Measurements from ENCODE around the gene MCOLN1. TPM values are rescaled to one million over a fixed set of nuclear protein-coding genes. Genes with fewer than 3 reads are reported as not detected.

The MCOLN1 gene
- total and polyA plus RNA-seq, 2 experiments from 2014 or later: 7.2 to 16.1 TPM

DNA sequence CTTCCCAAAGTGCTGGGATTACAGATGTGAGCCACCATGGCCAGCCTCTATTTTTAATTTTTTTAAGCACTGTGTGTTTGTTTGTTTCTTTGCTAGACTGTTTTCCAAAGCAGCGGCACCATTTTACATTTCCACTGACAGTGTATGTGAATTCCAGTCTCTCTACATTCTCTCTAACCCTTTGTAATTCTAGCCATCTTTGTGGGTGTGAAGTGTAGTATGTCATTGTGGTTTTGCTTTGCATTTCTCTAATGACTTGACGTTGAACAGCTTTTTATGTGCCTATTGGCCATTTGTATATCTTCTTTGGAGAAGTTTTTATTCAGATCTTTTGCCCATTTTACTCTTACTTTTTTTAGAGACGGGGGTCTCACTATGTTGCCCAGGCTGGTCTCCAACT lies 24.7 kb downstream of the MCOLN1 start:
- TF ChIP-seq JUNB (IDR thresholded peaks at IDR 0.05; ENCODE audit: unreplicated experiment): no peak
- TF ChIP-seq, protein P1, sequence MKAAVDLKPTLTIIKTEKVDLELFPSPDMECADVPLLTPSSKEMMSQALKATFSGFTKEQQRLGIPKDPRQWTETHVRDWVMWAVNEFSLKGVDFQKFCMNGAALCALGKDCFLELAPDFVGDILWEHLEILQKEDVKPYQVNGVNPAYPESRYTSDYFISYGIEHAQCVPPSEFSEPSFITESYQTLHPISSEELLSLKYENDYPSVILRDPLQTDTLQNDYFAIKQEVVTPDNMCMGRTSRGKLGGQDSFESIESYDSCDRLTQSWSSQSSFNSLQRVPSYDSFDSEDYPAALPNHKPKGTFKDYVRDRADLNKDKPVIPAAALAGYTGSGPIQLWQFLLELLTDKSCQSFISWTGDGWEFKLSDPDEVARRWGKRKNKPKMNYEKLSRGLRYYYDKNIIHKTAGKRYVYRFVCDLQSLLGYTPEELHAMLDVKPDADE (IDR thresholded peaks at IDR 0.05): no peak
- TF ChIP-seq EZH2phosphoT487 (IDR thresholded peaks at IDR 0.05; ENCODE audit: unreplicated experiment): no peak
- no peak for TF ChIP-seq ZNF331 (CRISPR knock-in tag; IDR thresholded peaks at IDR 0.05; ENCODE audit: low read depth)
- TF ChIP-seq STAT1 (IDR thresholded peaks at IDR 0.05; ENCODE audit: unreplicated experiment): no peak
- TF ChIP-seq, protein P2, sequence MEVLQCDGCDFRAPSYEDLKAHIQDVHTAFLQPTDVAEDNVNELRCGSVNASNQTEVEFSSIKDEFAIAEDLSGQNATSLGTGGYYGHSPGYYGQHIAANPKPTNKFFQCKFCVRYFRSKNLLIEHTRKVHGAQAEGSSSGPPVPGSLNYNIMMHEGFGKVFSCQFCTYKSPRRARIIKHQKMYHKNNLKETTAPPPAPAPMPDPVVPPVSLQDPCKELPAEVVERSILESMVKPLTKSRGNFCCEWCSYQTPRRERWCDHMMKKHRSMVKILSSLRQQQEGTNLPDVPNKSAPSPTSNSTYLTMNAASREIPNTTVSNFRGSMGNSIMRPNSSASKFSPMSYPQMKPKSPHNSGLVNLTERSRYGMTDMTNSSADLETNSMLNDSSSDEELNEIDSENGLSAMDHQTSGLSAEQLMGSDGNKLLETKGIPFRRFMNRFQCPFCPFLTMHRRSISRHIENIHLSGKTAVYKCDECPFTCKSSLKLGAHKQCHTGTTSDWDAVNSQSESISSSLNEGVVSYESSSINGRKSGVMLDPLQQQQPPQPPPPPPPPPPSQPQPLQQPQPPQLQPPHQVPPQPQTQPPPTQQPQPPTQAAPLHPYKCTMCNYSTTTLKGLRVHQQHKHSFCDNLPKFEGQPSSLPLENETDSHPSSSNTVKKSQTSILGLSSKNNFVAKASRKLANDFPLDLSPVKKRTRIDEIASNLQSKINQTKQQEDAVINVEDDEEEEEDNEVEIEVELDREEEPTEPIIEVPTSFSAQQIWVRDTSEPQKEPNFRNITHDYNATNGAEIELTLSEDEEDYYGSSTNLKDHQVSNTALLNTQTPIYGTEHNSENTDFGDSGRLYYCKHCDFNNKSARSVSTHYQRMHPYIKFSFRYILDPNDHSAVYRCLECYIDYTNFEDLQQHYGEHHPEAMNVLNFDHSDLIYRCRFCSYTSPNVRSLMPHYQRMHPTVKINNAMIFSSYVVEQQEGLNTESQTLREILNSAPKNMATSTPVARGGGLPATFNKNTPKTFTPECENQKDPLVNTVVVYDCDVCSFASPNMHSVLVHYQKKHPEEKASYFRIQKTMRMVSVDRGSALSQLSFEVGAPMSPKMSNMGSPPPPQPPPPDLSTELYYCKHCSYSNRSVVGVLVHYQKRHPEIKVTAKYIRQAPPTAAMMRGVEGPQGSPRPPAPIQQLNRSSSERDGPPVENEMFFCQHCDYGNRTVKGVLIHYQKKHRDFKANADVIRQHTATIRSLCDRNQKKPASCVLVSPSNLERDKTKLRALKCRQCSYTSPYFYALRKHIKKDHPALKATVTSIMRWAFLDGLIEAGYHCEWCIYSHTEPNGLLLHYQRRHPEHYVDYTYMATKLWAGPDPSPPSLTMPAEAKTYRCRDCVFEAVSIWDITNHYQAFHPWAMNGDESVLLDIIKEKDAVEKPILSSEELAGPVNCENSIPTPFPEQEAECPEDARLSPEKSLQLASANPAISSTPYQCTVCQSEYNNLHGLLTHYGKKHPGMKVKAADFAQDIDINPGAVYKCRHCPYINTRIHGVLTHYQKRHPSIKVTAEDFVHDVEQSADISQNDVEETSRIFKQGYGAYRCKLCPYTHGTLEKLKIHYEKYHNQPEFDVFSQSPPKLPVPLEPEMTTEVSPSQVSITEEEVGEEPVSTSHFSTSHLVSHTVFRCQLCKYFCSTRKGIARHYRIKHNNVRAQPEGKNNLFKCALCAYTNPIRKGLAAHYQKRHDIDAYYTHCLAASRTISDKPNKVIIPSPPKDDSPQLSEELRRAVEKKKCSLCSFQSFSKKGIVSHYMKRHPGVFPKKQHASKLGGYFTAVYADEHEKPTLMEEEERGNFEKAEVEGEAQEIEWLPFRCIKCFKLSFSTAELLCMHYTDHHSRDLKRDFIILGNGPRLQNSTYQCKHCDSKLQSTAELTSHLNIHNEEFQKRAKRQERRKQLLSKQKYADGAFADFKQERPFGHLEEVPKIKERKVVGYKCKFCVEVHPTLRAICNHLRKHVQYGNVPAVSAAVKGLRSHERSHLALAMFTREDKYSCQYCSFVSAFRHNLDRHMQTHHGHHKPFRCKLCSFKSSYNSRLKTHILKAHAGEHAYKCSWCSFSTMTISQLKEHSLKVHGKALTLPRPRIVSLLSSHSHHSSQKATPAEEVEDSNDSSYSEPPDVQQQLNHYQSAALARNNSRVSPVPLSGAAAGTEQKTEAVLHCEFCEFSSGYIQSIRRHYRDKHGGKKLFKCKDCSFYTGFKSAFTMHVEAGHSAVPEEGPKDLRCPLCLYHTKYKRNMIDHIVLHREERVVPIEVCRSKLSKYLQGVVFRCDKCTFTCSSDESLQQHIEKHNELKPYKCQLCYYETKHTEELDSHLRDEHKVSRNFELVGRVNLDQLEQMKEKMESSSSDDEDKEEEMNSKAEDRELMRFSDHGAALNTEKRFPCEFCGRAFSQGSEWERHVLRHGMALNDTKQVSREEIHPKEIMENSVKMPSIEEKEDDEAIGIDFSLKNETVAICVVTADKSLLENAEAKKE (CRISPR knock-in tag; IDR thresholded peaks at IDR 0.05): no peak
- no peak for TF ChIP-seq REST (IDR thresholded peaks at IDR 0.05; ENCODE audit: unreplicated experiment)
- no peak for TF ChIP-seq POLR2AphosphoS5 (IDR thresholded peaks at IDR 0.05; ENCODE audit: low read depth)
- TF ChIP-seq, protein P3, sequence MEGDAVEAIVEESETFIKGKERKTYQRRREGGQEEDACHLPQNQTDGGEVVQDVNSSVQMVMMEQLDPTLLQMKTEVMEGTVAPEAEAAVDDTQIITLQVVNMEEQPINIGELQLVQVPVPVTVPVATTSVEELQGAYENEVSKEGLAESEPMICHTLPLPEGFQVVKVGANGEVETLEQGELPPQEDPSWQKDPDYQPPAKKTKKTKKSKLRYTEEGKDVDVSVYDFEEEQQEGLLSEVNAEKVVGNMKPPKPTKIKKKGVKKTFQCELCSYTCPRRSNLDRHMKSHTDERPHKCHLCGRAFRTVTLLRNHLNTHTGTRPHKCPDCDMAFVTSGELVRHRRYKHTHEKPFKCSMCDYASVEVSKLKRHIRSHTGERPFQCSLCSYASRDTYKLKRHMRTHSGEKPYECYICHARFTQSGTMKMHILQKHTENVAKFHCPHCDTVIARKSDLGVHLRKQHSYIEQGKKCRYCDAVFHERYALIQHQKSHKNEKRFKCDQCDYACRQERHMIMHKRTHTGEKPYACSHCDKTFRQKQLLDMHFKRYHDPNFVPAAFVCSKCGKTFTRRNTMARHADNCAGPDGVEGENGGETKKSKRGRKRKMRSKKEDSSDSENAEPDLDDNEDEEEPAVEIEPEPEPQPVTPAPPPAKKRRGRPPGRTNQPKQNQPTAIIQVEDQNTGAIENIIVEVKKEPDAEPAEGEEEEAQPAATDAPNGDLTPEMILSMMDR (conservative IDR thresholded peaks at IDR 0.05; ENCODE audit: low read depth in 2 of 2): no peak
- no peak for TF ChIP-seq CREB1 (CRISPR knock-in tag; IDR thresholded peaks at IDR 0.05; ENCODE audit: low read depth)
- no peak for TF ChIP-seq NANOG (IDR thresholded peaks at IDR 0.05; ENCODE audit: borderline replicate concordance)
- no peak for TF ChIP-seq ZNF114 (CRISPR knock-in tag; IDR thresholded peaks at IDR 0.05)
- TF ChIP-seq EZH2 (IDR thresholded peaks at IDR 0.05; ENCODE audit: low read depth, unreplicated experiment): no peak
- Mint-ChIP-seq H3K27ac (no peak overlapping the region), H3K9me3 (no peaks in the 10 kb centered on the region), H3K4me3 (no peak overlapping the region), H3K27me3 (ENCODE audit: insufficient read depth, low read depth, poor library complexity) (peaks cover 9% of the 10 kb centered on the region), H3K36me3 (ENCODE audit: low read depth) (peaks cover 11% of the 10 kb centered on the region), H3K4me1 (peaks cover 3% of the 10 kb centered on the region; the same call in 2 of the 3 replicates)
- no peaks in the 10 kb centered on the region for H3K9me2 ChIP-seq (ENCODE audit: insufficient read depth)
- H3K4me2 ChIP-seq: no peak overlapping the region
- no peaks in the 10 kb centered on the region for H3K79me2 ChIP-seq (replicated peaks; ENCODE audit: insufficient read depth)
- H2AFZ ChIP-seq: no peak overlapping the region
- no peaks in the 10 kb centered on the region for H3K27me3 ChIP-seq (ENCODE audit: insufficient read depth)
- H3K4me3 ChIP-seq: no peak overlapping the region
- no peaks in the 10 kb centered on the region for H4K20me1 ChIP-seq (replicated peaks; ENCODE audit: insufficient read depth)
- ATAC-seq (no peak), DNase-seq (ENCODE audit: low spot score) (no peak)
- H3F3A ChIP-seq (replicated peaks; ENCODE audit: low read depth): no peaks in the 10 kb centered on the region
- H3K27ac ChIP-seq (ENCODE audit: low read depth): no peak overlapping the region
- H3K4me1 ChIP-seq (ENCODE audit: insufficient read depth): peaks cover 3% of the 10 kb centered on the region; the same call in 1 of the 2 replicates
- no peaks in the 10 kb centered on the region for H3K36me3 ChIP-seq (ENCODE audit: insufficient read depth)

All from GM23338 (cell line).